K562 (cell line): ENCODE results near the gene EML5. TPM values are rescaled to one million over a fixed set of nuclear protein-coding genes. Genes with fewer than 3 reads are reported as not detected.

Experiments
- ATAC-seq: fragments of 200-7000 bp; cut with Tn5 transposase; 3 replicates; pipeline ENCODE4 v1.9.1; 2020; ENCODE audit warnings: moderate library complexity
- BruUV-seq: library from RNA; stranded (reverse); fragments of 400-500 nt; replicated peaks from 2 replicates; lab custom pipeline; 2021; lab: Mats Ljungman, UMichigan
- CTCF ChIA-PET: fragments of 300-600 bp; formaldehyde crosslinking; extraction: SDS; loops from one replicate; lab custom pipeline; 2021; ENCODE audit warnings: low intra/inter-chr PET ratio; lab: Yijun Ruan, JAX
- POLR2A ChIA-PET: fragments of 300-600, 350-650 bp; sonication (Branson Sonifier 250); formaldehyde crosslinking; extraction: SDS; loops from one replicate; lab custom pipeline; 2021; ENCODE audit warnings: antibody characterized with exemption, inconsistent platforms; lab: Yijun Ruan, JAX
- DNase-seq, 4 experiments: peaks; one replicate each; pipeline versions ENCODE4 v3.0.0 to v3.0.0-alpha.2; 2011 to 2018; ENCODE audit warnings: low spot score in 3 of 4, mixed read lengths in 3 of 4; ENCODE audit errors: extremely low read depth in 1 of 4
- FAIRE-seq: peaks from 2 replicates; lab custom pipeline; 2011; peaks lifted over from hg19 to GRCh38; lab: Jason Lieb, UNC
- H2AFZ ChIP-seq: 2 replicates; pipeline ENCODE4 v1.6.0; 2011; ENCODE audit warnings: low read depth, low read length, control low read depth, inconsistent platforms
- H3K27ac ChIP-seq: fragments of 200-600 bp; 3 replicates; pipeline ENCODE4 v1.8.0; 2011; ENCODE audit warnings: low read depth, mild to moderate bottlenecking, control low read depth, inconsistent platforms, low read length, moderate library complexity, mixed read lengths; ENCODE audit errors: extremely low read depth
- H3K27me3 ChIP-seq, 2 experiments: fragments of 300-600 bp in 1 of 2; 2 replicates in 1 of 2; 3 replicates in 1 of 2; pipeline versions ENCODE4 v1.6.0 to v1.8.0; 2011; ENCODE audit warnings: inconsistent platforms in 2 of 2, low read length in 2 of 2, mild to moderate bottlenecking in 1 of 2, mixed read lengths in 1 of 2, moderate library complexity in 1 of 2; ENCODE audit not compliant: control insufficient read depth in 2 of 2, insufficient read depth in 2 of 2
- H3K36me3 ChIP-seq: fragments of 300-600 bp; 3 replicates; pipeline ENCODE4 v1.8.0; 2011; ENCODE audit warnings: mild to moderate bottlenecking, low read length, inconsistent platforms; ENCODE audit not compliant: control insufficient read depth, insufficient read depth
- H3K4me1 ChIP-seq, 2 experiments: fragments of 200-600 bp in 1 of 2; replicated peaks in 1 of 2; 2 replicates in 1 of 2; 3 replicates in 1 of 2; pipeline versions ENCODE4 v1.5.1 to v1.8.0; 2011; ENCODE audit warnings: inconsistent platforms in 2 of 2, low read length in 2 of 2, mild to moderate bottlenecking in 1 of 2, mixed read lengths in 1 of 2, moderate library complexity in 1 of 2; ENCODE audit not compliant: control insufficient read depth in 2 of 2, insufficient read depth in 2 of 2
- H3K4me2 ChIP-seq: 2 replicates; pipeline ENCODE4 v1.6.1; 2011; ENCODE audit warnings: low read length, control low read depth, inconsistent platforms, mixed read lengths; ENCODE audit not compliant: insufficient read depth
- H3K4me3 ChIP-seq: fragments of 200-600 bp; sonication (generic), shearing (Covaris generic); 2 replicates; pipeline ENCODE4 v1.5.1; 2016; ENCODE audit warnings: control low read depth, inconsistent platforms
- H3K79me2 ChIP-seq: fragments of 200-600 bp; 3 replicates; pipeline ENCODE4 v1.8.0; 2011; ENCODE audit warnings: low read length, inconsistent platforms; ENCODE audit not compliant: control insufficient read depth, insufficient read depth
- H3K9ac ChIP-seq, 2 experiments: 2 replicates each; pipeline versions ENCODE4 v1.6.0 to v1.6.1; 2011; ENCODE audit warnings: low read depth in 2 of 2, low read length in 2 of 2, control low read depth in 1 of 2, inconsistent platforms in 1 of 2, mild to moderate bottlenecking in 1 of 2, mixed read lengths in 1 of 2; ENCODE audit not compliant: insufficient read depth in 1 of 2
- H3K9me1 ChIP-seq: one replicate; pipeline ENCODE4 v1.6.0; 2011; ENCODE audit warnings: inconsistent platforms, mild to moderate bottlenecking, low read length, moderate library complexity; ENCODE audit not compliant: control insufficient read depth, insufficient read depth
- H3K9me3 ChIP-seq: replicated peaks from 2 replicates; pipeline ENCODE4 v1.5.1; 2011; ENCODE audit warnings: low read depth, low read length, inconsistent platforms; ENCODE audit not compliant: control insufficient read depth, insufficient read depth
- H4K20me1 ChIP-seq: replicated peaks from 2 replicates; pipeline ENCODE4 v1.6.1; 2011; ENCODE audit warnings: low read length, inconsistent platforms, mixed read lengths; ENCODE audit not compliant: control insufficient read depth, insufficient read depth
- CC2D1A ChIP-seq: fragments of 450-650 bp; IDR thresholded peaks from 2 replicates; pipeline ENCODE4 v1.6.1; 2017; ENCODE audit warnings: mild to moderate bottlenecking
- CHD1 ChIP-seq: fragments of 200-600 bp; sonication (generic); IDR thresholded peaks from one replicate; pipeline ENCODE4 v1.6.1; 2012; ENCODE audit warnings: mild to moderate bottlenecking, moderate library complexity, low read length, inconsistent platforms
- ZNF311 ChIP-seq: fragments of 250-450 bp; sonication (Bioruptor Pico); IDR thresholded peaks from 2 replicates; pipeline ENCODE4 v1.4.0; 2020; ENCODE audit warnings: mild to moderate bottlenecking, moderate library complexity
- WGBS: fragments of 100-300 bp; shearing (Covaris generic); methylation state at CpG from one replicate; pipeline ENCODE4 v1.1.6; 2016; ENCODE audit warnings: low coverage, mixed read lengths; ENCODE audit not compliant: insufficient coverage; ENCODE audit errors: missing lambda C conversion rate; 5-methylcytosine and 5-hydroxymethylcytosine counted together
- in situ Hi-C: fragments of 300-500 bp; cut with MboI; formaldehyde crosslinking; loops from 4 replicates; pipeline ENCODE4 v1.15.0; 2018; ENCODE audit warnings: inconsistent platforms, mixed read lengths
- intact Hi-C: fragments of 100-400 bp; cut with micrococcal nuclease; formaldehyde crosslinking; loops from 2 replicates; pipeline ENCODE4 v1.14.2; 2022
- polyA plus RNA-seq, 8 experiments: library from polyadenylated mRNA; depleted of rRNA in 4 of 8; stranded (reverse) in 5 of 8; unstranded in 3 of 8; fragments of >200 nt; fragmentation: Nextera tagmentation in 2 of 8; fragmentation: Illumina TruSeq in 1 of 8; extraction: Ambion mirVana in 2 of 8; extraction: Trizol in 1 of 8; gene quantifications; 2 replicates each; pipeline versions ENCODE4 v1.2.1 to v1.2.3, GENCODE V29; 2011 to 2014; ENCODE audit warnings: inconsistent platforms in 1 of 8, missing spikeins in 1 of 8
- total RNA-seq, 7 experiments: library from RNA; depleted of rRNA in 6 of 7; stranded (reverse); fragments of >200 nt in 6 of 7; fragmentation: Illumina TruSeq in 2 of 7; extraction: Trizol in 2 of 7; gene quantifications; 2 replicates each; pipeline versions ENCODE4 v1.2.1 to v1.2.3, GENCODE V29; 2011 to 2021; ENCODE audit warnings: low replicate concordance in 1 of 7
- TF ChIP-seq, protein P1 (sequence below): fragments of 450-650 bp; IDR thresholded peaks from 2 replicates; pipeline ENCODE4 v1.6.1; 2017; ENCODE audit warnings: mild to moderate bottlenecking, moderate library complexity

Gene EML5
- total and polyA plus RNA-seq, 9 of the 15 experiments (the other 6 are each of a cell fraction or from before 2014, with no cell fraction given) = 0.06 to 0.34 (median 0.22) TPM

- CTCF ChIA-PET = no interaction called here
- Histone ChIP-seq H2AFZ (no peak overlapping the region), H3K9ac (no peak overlapping the region), H3K4me1 (peaks cover 0 to 1% of the 10 kb centered on the region in 2 experiments; a peak in 2 of 5 replicates), H3K4me2 (no peak overlapping the region)
- no TSS peak for BruUV-seq
- intact Hi-C loops = no loop called here
- TF ChIP-seq ZNF311 (CRISPR knock-in tag) = no peak
- TF ChIP-seq CHD1 = no peak
- TF ChIP-seq, all 486 proteins: peak for 0
- Histone ChIP-seq H3K9me3 (no peaks in the 10 kb centered on the region), H4K20me1 (no peaks in the 10 kb centered on the region), H3K79me2 (no peaks in the 10 kb centered on the region), H3K4me3 (no peak overlapping the region), H3K9me1 (no peaks in the 10 kb centered on the region), H3K27me3 (peaks cover 2 to 3% of the 10 kb centered on the region in 2 experiments; a peak in 1 of 5 replicates), H3K36me3 (no peaks in the 10 kb centered on the region), H3K27ac (no peak overlapping the region)
- no peak for FAIRE-seq
- in situ Hi-C loops = no loop called here
- POLR2A ChIA-PET = no interaction called here
- 28% methylated on average over 2 of the region's 4 CpGs for WGBS
- DNase-seq = no peak
- ATAC-seq = no peak
These were observed 6.0 kb downstream of the EML5 start for GRCh38 chr14:88786715-88787114.

DNA sequence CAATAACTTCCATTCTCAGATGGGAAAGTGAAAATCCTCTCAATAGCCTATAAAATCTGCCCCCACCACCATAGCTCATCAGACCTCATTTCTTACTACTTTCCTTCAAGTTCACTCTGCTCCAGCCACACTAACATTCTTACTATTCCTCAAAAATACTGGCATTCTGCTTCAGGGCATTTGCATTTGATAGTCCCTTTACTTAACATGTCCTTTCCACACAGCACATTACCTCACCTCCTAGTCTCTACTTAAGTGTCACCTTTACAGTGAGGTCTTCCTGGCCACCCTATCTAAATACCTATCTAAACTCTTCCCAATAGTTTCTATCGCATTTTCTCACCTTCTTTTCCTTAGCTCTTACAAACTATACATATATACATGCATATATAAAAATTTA is 6.8 kb downstream of the EML5 start:
- BruUV-seq = no TSS peak
- FAIRE-seq = no peak

More for the DNA sequence above, 6.8 kb downstream of the EML5 start:
- Histone ChIP-seq H3K27ac (no peak overlapping the region), H3K9me3 (no peaks in the 10 kb centered on the region), H3K27me3 (peaks cover 0 to 2% of the 10 kb centered on the region in 2 experiments; a peak in 1 of 5 replicates), H2AFZ (no peak overlapping the region), H4K20me1 (no peaks in the 10 kb centered on the region), H3K9ac (no peak overlapping the region), H3K36me3 (no peaks in the 10 kb centered on the region), H3K9me1 (no peaks in the 10 kb centered on the region), H3K4me3 (no peak overlapping the region), H3K79me2 (no peaks in the 10 kb centered on the region), H3K4me2 (no peak overlapping the region), H3K4me1 (no peaks in the 10 kb centered on the region)
- WGBS = 0% methylated on average over 1 of the region's 1 CpG
- ATAC-seq = no peak
- intact Hi-C loops = no loop called here
- DNase-seq = no peak
- CTCF ChIA-PET = no interaction called here
- no peak for TF ChIP-seq CC2D1A
- TF ChIP-seq, protein P1, sequence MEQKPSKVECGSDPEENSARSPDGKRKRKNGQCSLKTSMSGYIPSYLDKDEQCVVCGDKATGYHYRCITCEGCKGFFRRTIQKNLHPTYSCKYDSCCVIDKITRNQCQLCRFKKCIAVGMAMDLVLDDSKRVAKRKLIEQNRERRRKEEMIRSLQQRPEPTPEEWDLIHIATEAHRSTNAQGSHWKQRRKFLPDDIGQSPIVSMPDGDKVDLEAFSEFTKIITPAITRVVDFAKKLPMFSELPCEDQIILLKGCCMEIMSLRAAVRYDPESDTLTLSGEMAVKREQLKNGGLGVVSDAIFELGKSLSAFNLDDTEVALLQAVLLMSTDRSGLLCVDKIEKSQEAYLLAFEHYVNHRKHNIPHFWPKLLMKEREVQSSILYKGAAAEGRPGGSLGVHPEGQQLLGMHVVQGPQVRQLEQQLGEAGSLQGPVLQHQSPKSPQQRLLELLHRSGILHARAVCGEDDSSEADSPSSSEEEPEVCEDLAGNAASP = no peak
- POLR2A ChIA-PET = no interaction called here
- in situ Hi-C loops = no loop called here
